Endothelial cell of hepatic sinusoid (primary cell): ENCODE data around the gene ADD3.

Source experiments
- in situ Hi-C: cut with HindIII; loops from 2 replicates; pipeline ENCODE4 v1.10.0; 2017; ENCODE audit warnings: low sequenced_read_pairs

The ADD3 gene

DNA sequence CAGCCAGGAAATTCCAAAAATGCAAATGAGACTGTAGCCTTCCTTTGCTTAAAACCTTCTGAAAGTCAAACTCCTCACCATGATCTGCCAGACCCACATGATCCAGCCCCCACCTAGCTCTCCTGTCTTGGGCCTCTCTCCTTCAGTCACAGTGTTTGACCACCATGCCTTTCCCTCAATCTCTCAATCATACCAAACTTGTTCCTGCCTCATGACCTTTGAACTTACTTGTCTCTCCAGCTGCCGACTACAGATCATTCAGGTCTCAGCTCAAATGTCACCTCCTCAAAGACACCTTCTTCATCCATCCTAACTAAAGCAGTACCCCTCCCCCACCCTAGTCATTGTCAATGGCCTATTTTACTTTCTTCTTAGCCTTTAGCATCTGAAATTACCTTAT, 9.3 kb upstream of the ADD3 start:
- in situ Hi-C loops: no loop called here

DNA sequence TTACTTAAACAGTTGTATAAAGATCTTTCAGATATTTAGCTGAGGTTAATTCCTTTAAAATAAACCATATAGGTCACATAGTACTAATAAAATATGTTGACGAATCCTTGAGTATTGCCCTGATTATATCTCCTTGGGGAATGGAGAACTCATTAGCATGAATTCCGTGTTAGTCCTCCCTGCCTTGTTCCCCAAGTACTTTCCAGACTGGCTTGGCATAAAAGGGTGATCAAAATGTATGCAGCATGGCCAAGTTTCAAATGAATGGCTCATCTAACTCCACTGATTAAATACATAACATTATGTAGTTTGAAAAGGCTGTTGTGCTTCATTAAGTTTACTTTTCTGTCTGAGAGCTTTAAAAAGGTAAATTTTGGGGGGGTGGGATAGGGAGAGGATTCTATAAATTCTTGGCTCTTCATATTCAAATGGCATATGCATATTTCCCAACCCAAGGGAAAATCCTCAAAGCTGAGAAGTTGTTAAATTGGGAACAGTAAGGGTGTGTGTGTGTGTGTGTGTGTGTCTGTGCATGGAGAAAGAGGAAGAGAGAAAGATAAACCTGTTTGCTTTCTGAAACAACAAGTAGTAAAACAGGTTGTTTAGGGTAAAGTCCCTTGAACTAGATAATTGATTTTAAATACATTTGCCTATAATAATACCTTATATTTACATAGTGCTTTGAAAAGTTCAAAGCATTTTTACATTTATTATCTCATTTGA, 4.8 kb upstream of the ADD3 start:
- in situ Hi-C loops: no loop called here

DNA sequence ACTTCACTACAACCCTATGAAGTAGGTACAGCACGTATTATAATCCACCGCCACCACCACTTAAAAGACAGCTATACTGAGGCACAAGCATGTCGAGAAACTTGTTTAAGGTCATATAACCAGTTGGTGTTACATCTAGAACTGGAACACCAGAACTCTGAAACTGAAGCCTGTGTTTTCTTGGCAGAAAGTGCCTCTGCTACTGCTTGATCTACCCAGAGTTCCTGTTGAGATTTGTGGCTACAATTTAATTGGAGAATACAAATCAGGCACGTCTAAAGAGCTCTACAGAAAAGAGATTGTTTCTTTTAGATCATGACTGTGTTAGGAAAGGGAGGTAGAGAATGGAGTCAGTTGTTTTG, 4.3 kb upstream of the ADD3 start:
- in situ Hi-C loops: no loop called here

- in situ Hi-C loops: no loop called here
Measured at GRCh38 chr10:110005719-110006118, 2.1 kb upstream of the ADD3 start.

GRCh38 chr10:110006358-110007160, 1.2 kb upstream of the ADD3 start:
- in situ Hi-C loops: no loop called here

DNA sequence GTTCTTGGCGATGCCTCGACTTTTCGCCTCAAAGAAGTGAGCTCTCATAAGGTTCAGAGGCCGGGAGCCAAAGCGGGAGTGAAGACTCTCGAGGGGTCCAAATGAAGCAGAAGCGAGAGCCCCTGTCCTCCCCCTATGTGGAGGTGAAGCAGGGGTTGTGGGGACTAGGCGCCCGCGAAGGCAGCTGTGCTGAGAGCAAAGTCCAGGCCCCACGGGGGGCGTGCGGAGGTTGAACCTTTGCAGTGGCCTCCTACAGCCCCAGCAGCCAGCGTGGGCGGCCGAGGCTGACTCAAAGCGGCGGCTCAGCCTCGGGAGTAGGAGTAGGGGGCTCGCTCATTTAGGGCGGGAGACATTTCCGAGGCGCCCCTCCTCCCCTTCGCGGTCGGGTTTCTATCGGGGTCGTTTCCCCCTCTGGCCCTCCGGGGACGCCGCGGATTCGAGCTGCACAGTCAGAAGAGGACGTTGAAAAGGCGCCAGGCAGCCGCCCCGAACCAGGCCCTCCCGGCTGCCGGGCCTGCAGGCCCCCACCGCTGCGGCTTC, 553 bp upstream of the ADD3 start:
- in situ Hi-C loops: no loop called here

DNA sequence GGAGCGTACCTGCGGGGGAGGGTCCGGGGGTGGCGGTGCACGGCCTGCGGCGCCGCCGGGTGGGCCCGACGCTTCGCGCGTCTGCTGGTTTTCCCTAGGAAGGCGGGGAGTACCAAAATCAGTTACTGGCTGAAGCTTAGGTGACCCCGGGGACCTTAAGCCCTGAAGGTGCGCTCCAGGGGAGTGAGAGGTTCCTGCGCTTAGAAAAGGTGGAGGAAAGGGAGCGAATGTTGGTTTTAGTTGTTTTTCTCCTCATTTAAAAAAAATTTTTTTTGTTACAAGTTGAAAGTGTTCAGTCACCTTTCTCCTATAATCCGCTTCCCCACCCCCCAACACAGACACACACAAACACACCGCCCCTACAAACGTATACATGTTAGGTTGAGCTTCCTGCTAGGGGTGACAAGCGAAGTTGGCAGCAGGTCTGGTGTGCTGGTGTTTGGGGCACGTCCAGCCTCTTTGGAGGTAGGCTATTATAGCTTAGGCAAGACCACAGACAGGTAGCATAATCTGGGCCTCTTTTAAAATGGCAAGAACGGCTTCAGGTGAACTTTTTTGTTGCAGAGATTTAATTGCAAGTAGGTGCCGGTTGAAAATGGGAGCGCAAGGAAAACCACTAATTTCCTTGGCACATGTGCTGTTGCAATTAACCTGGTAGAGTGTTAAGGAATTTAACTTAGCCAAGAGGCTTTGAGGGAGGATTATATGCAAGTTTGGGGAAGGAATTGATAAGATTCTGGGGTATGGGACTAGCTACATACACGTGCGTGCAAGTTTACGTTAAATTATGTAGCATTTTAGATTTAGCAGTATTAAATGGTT, 945 bp downstream of the ADD3 start:
- in situ Hi-C loops: no loop called here

DNA sequence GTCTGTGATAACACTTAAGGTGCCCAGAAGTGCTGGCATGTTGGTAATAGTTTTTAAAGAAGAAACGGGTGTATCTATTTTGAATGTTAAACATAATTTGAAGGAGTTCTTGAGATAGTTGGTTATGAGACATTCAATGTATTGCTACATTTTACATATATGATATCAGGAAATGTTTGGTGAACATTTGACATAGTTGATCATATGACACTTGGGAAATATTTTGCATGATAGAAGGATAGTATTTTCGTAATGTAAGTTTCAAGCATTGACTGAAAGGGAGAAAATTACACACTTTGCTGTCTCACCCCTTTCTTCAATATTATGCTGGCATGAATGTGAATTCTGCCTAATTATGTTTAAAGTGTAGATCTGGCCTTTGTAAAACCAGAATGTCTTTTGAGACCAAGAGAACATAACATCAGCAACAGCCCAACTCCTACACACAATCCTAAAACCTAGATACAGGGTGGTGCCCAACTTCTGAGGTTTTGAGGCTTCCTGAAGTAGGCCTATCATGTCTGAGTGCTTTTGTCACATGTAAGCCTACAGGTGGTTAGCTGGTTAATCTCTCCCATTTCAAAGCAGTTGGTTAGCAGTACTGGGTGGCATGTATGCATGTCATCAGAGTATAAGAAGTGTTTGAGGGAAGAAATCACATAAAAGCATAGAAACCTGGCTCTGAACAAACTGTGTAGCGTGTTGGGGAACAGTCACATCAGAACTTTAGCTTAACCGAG, 2.1 kb downstream of the ADD3 start:
- in situ Hi-C loops: loop anchor here (5.0 kb wide), 1 partner anchor 67 kb away; no protein-coding TSS in a partner anchor

DNA sequence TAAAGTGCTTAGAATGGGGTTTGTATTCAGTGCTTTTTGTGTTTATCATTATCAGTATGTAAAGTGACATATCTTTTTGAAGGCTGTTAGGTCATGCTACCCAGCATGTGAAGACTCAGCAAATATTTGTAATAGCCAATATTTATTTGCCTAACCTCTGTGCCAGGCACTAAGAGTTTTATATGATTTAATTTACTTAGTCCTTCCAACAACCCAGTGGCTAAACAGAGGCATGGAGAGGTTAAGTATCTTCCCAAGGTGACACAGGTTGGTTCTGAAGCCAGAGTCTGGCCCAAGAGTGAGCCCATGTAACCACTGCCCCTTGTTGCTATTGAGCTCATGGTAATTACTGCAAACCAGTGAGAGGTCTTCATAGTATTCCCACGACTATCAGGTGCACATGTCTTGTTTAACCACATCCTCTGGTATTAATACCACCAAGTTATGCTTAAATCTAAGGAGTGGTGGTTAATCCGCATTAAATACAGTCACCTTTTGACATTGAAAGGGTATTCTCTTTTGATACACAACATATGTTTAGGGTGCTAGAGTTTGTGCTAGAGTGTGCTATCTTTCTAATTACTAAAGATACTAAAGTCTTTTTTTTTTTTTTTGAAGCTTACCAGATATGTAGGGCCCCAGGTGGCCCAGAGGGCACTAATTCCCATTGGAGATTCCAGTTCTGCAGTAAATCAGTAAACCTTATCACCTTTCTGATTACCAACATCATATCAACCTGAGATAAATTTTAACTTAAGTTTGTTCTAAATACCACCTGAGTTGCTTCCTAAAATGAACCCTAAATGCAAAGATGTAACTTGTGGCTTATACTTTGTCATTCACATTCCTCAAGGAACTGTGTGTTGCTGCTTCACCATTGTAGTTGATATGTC, 2.9 kb downstream of the ADD3 start:
- in situ Hi-C loops: loop anchor here (5.0 kb wide), 1 partner anchor 67 kb away; no protein-coding TSS in a partner anchor

DNA sequence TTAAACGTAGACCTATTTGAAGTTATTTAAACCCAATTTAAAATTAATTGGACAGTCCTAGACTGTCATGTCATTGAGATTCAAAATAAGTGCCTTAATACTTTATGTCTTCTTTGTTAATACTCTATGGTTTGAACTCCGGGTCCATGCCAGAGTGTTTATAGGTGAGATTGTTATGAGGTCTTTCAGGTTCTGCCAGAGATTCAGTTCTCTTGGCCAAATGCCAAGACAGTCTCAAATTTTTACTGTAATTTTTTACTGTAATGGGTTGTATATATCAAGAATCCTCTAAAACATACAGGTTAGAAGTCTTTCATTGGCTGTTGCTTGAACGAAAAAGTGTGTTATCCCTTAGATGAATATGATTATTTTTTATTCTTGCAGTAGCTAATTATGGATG, 3.9 kb downstream of the ADD3 start:
- in situ Hi-C loops: loop anchor here (5.0 kb wide), 1 partner anchor 66 kb away; no protein-coding TSS in a partner anchor

GRCh38 chr10:110013630-110014293, 6.0 kb downstream of the ADD3 start:
- in situ Hi-C loops: loop anchor here (5.0 kb wide), 1 partner anchor 64 kb away; no protein-coding TSS in a partner anchor

DNA sequence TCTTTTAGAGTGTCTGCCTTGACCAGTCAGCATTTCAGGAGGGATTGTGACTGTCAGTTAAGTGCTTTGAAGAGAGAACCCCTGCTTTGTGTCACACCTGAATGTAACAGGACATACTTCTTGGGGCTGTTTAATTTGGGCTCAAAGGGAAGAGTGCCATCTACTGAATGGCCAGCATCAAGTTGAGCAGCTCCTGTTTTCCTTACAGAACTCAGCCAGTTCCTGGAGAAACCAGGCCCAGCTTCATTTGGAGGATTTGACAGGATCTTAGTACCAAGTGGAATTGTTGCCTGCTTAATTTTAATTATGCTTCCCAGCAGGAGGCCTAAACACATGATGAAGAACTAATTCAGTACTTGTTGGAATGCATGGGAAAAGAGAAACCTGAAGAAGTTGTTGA, 8.3 kb downstream of the ADD3 start:
- in situ Hi-C loops: no loop called here

- in situ Hi-C loops: no loop called here
Measured at GRCh38 chr10:110017052-110017451, 9.3 kb downstream of the ADD3 start.

DNA sequence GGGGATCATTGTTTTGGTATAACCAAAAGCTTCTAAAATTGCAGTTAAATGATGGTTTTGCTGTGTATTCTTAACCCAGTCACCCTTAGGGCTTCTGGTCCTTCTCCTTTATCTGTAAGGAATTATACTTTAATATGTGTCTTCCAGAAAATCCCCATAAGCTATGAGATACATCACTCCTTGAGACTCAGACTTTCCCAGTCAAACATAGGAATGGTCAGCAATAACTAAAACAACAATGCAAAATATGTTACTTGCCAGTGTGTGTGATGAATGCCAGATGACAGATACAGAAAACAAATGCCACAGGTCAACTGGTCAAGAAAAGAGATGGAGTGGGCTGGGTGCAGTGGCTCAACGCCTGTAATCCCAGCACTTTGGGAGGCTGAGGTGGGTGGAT, 10.1 kb downstream of the ADD3 start:
- in situ Hi-C loops: no loop called here

GRCh38 chr10:110020265-110020664, 12.5 kb downstream of the ADD3 start:
- in situ Hi-C loops: no loop called here

GRCh38 chr10:110022716-110023504, 15.1 kb downstream of the ADD3 start:
- in situ Hi-C loops: no loop called here

DNA sequence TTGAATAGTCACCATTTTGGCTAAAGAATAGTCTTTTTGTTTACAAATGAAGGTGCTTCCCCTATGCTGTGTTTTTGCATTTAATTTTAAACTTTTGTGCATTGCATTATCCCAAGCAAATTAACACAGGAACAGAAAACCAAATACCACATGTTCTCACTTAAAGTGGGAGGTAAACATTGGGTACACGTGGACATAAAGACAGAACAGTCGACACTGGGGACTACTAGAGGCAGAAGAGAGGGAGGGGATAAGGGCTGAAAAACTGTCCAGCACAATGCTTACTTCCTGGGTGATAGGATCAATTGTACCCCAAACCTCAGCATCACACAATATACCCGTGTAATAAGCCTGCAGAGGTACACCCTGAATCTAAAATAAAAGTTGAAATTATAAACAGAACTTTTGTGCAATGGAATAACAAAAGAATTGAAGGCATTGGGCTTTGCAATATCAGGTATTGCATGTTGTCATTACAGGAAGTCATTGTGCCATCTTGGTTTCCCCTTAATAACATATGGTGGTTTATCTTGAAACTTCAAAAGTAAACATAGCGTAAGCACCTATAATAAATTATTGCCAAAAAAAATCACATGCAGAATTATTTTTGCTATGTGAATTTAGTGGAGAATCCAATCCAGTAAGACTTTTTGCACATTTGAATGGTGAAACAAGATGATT, 16.1 kb downstream of the ADD3 start:
- in situ Hi-C loops: no loop called here

DNA sequence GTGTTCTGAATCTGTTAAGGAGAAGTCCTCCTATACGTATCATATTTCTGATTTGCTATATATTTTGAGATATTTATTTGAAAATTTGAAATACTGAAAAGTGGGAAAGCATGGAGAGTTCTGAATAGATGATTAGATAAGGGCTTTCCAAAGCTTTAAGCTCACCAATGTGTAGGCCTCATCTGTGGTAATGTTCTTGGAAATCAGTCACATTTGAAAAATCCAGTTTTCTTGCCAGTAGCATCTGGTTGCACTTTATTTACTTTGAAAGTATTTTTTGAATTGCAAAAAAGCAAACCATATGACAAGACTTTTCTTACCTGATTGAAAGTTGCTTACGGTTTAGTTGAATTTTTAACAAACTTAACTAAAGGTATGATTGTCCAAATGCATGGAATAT, 21.7 kb downstream of the ADD3 start:
- in situ Hi-C loops: no loop called here
